Suprapubic skin (tissue), 4 donors: Measurements from ENCODE around the gene HTRA2. TPM values are rescaled to one million over a fixed set of nuclear protein-coding genes. Genes with fewer than 3 reads are reported as not detected.
"Not testable (repeated sequence)": the region's sequence is repeated elsewhere in the genome, so short reads cannot be mapped to it uniquely, and the experiment has no call there.

Source experiments
- DNase-seq, 2 donors: peaks; one replicate each; pipeline ENCODE4 v3.0.0-alpha.2; 2019; ENCODE audit warnings: low spot score in 2 of 2
- H3K27ac ChIP-seq: fragments of 200-600 bp; sonication (generic); one replicate; pipeline ENCODE4 v1.5.1; 2019
- H3K27me3 ChIP-seq: fragments of 200-600 bp; sonication (generic); one replicate; pipeline ENCODE4 v1.5.1; 2019
- H3K36me3 ChIP-seq: fragments of 200-600 bp; sonication (generic); one replicate; pipeline ENCODE4 v1.5.1; 2019
- H3K4me1 ChIP-seq: fragments of 200-600 bp; sonication (generic); one replicate; pipeline ENCODE4 v1.5.1; 2019
- H3K4me3 ChIP-seq: fragments of 200-600 bp; sonication (generic); one replicate; pipeline ENCODE4 v1.5.1; 2019; ENCODE audit warnings: mild to moderate bottlenecking
- H3K9me3 ChIP-seq: fragments of 200-600 bp; sonication (generic); one replicate; pipeline ENCODE4 v1.5.1; 2019
- CTCF ChIP-seq, 2 donors: fragments of 200-600 bp in 1 of 2; fragments of 450-650 bp in 1 of 2; sonication (generic) in 1 of 2; IDR thresholded peaks; one replicate each; pipeline ENCODE4 v1.5.1; 2016 to 2019; ENCODE audit warnings: antibody characterized with exemption in 2 of 2, mild to moderate bottlenecking in 1 of 2, moderate library complexity in 1 of 2
- EP300 ChIP-seq: sonication (generic); formaldehyde crosslinking; IDR thresholded peaks from one replicate; pipeline ENCODE4 v1.6.1; 2017; ENCODE audit warnings: antibody characterized with exemption
- POLR2A ChIP-seq, 2 donors: fragments of 450-650 bp; IDR thresholded peaks; one replicate each; pipeline ENCODE4 v1.6.1; 2017; ENCODE audit warnings: antibody characterized with exemption in 2 of 2, mild to moderate bottlenecking in 2 of 2, moderate library complexity in 2 of 2
- POLR2AphosphoS5 ChIP-seq, 3 donors: sonication (generic); formaldehyde crosslinking; IDR thresholded peaks; one replicate each; pipeline ENCODE4 v1.6.1; 2017; ENCODE audit warnings: antibody characterized with exemption in 3 of 3
- WGBS: methylation state at CpG from one replicate; pipeline ENCODE4 v1.1.5; 2018; 5-methylcytosine and 5-hydroxymethylcytosine counted together
- total RNA-seq, 4 donors: library from RNA; depleted of rRNA; stranded (reverse); fragments of >200 nt; gene quantifications; one replicate each; pipeline ENCODE4 v1.1.0, GENCODE V29; 2016

HTRA2 gene
- total RNA-seq: 10 to 100 TPM; 23.7 to 31.2 (median 27.1) TPM

GRCh38 chr2:74529357-74530238 lies at the start of gene HTRA2, which contains the start of gene AUP1:
Gene HTRA2 (plus strand): TSS chr2:74529933. CDS start chr2:74530007, 74 bp downstream.
Gene AUP1 (minus strand): TSS chr2:74529706. CDS start chr2:74529629, 77 bp downstream.
- peak; percentile 99 for DNase-seq
- H3K27ac ChIP-seq: peak within 1 kb of the TSS; percentile 92
- H3K4me1 ChIP-seq: peaks cover 35% of the 10 kb centered on the region
- WGBS: 0% methylated on average over 6 of the region's 87 CpGs
- TF ChIP-seq CTCF (IDR thresholded peaks at IDR 0.05): no peak
- peak; percentile 6 to 93 (median 84) for TF ChIP-seq POLR2AphosphoS5 (IDR thresholded peaks at IDR 0.05)
- peak; percentile 48 to 73 for TF ChIP-seq POLR2A (IDR thresholded peaks at IDR 0.05)
- no peak for TF ChIP-seq EP300
- no peaks in the 10 kb centered on the region for H3K27me3 ChIP-seq
- H3K9me3 ChIP-seq: no peaks in the 10 kb centered on the region
- H3K4me3 ChIP-seq: peak within 1 kb of the TSS; percentile 80
- peaks cover 46% of the 10 kb centered on the region for H3K36me3 ChIP-seq

GRCh38 chr2:74481431-74481830 lies 48.3 kb upstream of the HTRA2 start:
- TF ChIP-seq POLR2AphosphoS5 (IDR thresholded peaks at IDR 0.05) (no peak), POLR2A (IDR thresholded peaks at IDR 0.05) (no peak)
- H3K27me3 ChIP-seq: no peaks in the 10 kb centered on the region
- peaks cover 31% of the 10 kb centered on the region for H3K4me1 ChIP-seq
- H3K27ac ChIP-seq: no peak overlapping the region
- peak overlapping the region; percentile 79 for H3K4me3 ChIP-seq
- no peak for DNase-seq
- peaks cover 3% of the 10 kb centered on the region for H3K36me3 ChIP-seq
- H3K9me3 ChIP-seq: no peaks in the 10 kb centered on the region
- WGBS: 50% methylated on average over 3 of the region's 3 CpGs

DNA sequence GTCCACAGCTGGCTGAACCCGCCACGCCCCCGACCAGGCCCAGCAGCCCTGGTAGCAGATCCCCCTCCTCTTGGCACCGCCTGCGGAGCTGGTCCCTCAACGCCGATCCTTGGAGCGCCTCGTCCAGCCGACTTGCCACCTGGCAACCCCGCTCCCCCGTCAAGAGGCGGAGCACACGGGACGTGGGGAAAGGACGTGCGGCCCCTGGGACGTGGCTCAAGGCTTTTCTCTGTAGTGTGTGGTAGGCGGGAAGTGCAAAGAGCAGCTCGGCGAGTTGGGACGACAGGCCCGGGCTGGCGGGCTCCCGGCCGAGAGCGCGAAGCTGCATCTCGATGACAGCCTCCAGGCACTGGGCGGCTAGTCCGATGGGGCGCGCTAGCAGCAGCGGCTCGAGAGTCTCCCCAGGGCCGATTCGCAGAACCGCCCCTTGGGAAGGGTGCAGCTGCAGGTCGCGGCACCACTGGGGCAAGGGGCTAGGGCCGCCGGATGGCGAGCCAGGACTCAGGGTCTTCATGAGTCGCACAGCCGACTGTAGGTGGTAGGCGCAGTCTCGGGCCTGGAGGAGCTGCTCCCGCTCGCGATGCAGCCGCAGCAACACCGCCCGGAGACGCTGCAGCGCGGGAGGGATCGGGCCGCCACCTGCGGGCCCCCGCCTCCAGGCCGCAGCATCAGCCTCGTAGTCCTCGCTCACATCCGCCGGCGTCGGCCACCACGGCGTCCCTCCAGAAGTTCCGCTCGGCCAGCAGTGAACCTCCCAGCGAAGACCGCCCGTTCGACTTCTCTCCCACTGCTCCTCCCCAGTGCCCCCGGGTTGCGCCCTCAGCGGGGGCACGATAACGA lies 47.6 kb upstream of the HTRA2 start:
- no CpG with 5 or more reads among the region's 80 CpGs for WGBS
- no peak for DNase-seq
- TF ChIP-seq POLR2A (IDR thresholded peaks at IDR 0.05) (no peak), POLR2AphosphoS5 (IDR thresholded peaks at IDR 0.05) (peak in 1 of 3 donors; percentile 23)
- Histone ChIP-seq H3K36me3 (peaks cover 3% of the 10 kb centered on the region), H3K27me3 (no peaks in the 10 kb centered on the region), H3K4me1 (peaks cover 31% of the 10 kb centered on the region), H3K27ac (peak overlapping the region; percentile 82), H3K9me3 (no peaks in the 10 kb centered on the region), H3K4me3 (peak overlapping the region; percentile 79)

GRCh38 chr2:74482801-74483674 lies 46.7 kb upstream of the HTRA2 start, which contains the start of the genes CCDC142 and TTC31:
Gene CCDC142 (minus strand): TSS chr2:74482998. CDS start chr2:74482837, 161 bp downstream.
Gene TTC31 (plus strand): TSS chr2:74483081. CDS start chr2:74483096, 15 bp downstream.
- Histone ChIP-seq H3K36me3 (peaks cover 3% of the 10 kb centered on the region), H3K4me1 (peaks cover 31% of the 10 kb centered on the region), H3K27ac (peak within 1 kb of the TSS; percentile 82), H3K27me3 (no peaks in the 10 kb centered on the region), H3K4me3 (peak within 1 kb of the TSS; percentile 79), H3K9me3 (no peaks in the 10 kb centered on the region)
- peak in 2 of 3 donors; percentile 48 to 65 for TF ChIP-seq POLR2AphosphoS5 (IDR thresholded peaks at IDR 0.05)
- TF ChIP-seq POLR2A (IDR thresholded peaks at IDR 0.05): no peak
- TF ChIP-seq EP300: no peak
- TF ChIP-seq CTCF (IDR thresholded peaks at IDR 0.05): peak; percentile 66 to 87
- WGBS: 2% methylated on average over 28 of the region's 50 CpGs
- peak; percentile 98 to 99 for DNase-seq

GRCh38 chr2:74483675-74484164 lies 46.0 kb upstream of the HTRA2 start:
- not testable (repeated sequence) for H3K27ac ChIP-seq, H3K9me3 ChIP-seq, H3K36me3 ChIP-seq, H3K27me3 ChIP-seq, DNase-seq
- WGBS: 80% methylated on average over 19 of the region's 19 CpGs
- peak overlapping the region; percentile 79 for H3K4me3 ChIP-seq
- peaks cover 31% of the 10 kb centered on the region for H3K4me1 ChIP-seq

GRCh38 chr2:74486141-74486540 lies 43.6 kb upstream of the HTRA2 start:
- no peak for DNase-seq
- no peaks in the 10 kb centered on the region for H3K9me3 ChIP-seq
- no peak for TF ChIP-seq EP300
- TF ChIP-seq POLR2AphosphoS5 (IDR thresholded peaks at IDR 0.05): no peak
- H3K27ac ChIP-seq: no peak overlapping the region
- H3K36me3 ChIP-seq: peaks cover 25% of the 10 kb centered on the region
- H3K4me1 ChIP-seq: peaks cover 22% of the 10 kb centered on the region
- H3K27me3 ChIP-seq: no peaks in the 10 kb centered on the region
- 81% methylated on average over 2 of the region's 2 CpGs for WGBS
- H3K4me3 ChIP-seq: no peak overlapping the region
